ENCODE measurements around the gene IL21.

- TF ChIP-seq CTCF (CRISPR knock-in tag; IDR thresholded peaks at IDR 0.05) (no peak), ZNF691 (CRISPR knock-in tag; IDR thresholded peaks at IDR 0.05; ENCODE audit: borderline replicate concordance, low read depth) (no peak), CEBPB (IDR thresholded peaks at IDR 0.05; ENCODE audit: borderline replicate concordance, low read depth, low read length) (no peak), ZNF138 (CRISPR knock-in tag; IDR thresholded peaks at IDR 0.05; ENCODE audit: low read depth) (no peak)
Observed at GRCh38 chr4:122657553-122657952, 36.7 kb upstream of the IL21 start.
